NB4 (cell line): ENCODE data around the gene PKIG.
"Not testable (repeated sequence)": the region's sequence is repeated elsewhere in the genome, so short reads cannot be mapped to it uniquely, and the experiment has no call there.

Source experiments
- DNase-seq: peaks from one replicate; pipeline ENCODE4 v3.0.0; 2010; ENCODE audit warnings: low read depth
- H3K4me3 ChIP-seq: one replicate; pipeline ENCODE4 v1.5.1; 2011; ENCODE audit warnings: mild to moderate bottlenecking, low read depth, low read length, moderate library complexity
- MAX ChIP-seq: IDR thresholded peaks from 2 replicates; pipeline ENCODE4 v1.6.1; 2011; ENCODE audit warnings: low read depth, low read length
- MYC ChIP-seq: IDR thresholded peaks from 2 replicates; pipeline ENCODE4 v1.6.1; 2011; ENCODE audit warnings: low read depth, low read length
- POLR2A ChIP-seq: IDR thresholded peaks from 2 replicates; pipeline ENCODE4 v1.6.1; 2011; ENCODE audit warnings: mild to moderate bottlenecking; ENCODE audit not compliant: insufficient read length; ENCODE audit errors: extremely low read depth
- TF ChIP-seq, protein P1 (sequence below): IDR thresholded peaks from one replicate; pipeline ENCODE4 v1.5.1; 2012; ENCODE audit warnings: low read depth, low read length

PKIG gene

DNA sequence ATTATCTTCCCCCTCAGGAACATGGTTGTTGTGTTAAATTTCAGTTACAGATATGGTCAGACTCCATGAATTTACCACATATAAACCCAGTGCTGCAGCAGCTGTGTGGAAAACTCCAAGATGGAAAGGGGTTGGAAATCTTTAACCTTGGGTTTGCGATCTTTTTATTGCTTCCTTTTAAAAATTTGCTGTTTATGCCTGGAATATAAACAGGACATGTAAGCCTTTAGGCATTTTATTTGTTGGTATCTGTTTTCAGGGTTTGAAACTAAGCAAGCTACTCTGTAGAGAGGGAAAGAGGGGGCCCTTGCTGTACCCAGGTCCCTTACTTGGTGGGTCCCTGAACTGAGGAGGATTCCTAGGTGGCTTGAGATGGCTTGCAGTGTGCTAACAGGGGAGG lies 778 bp downstream of the PKIG start:
- DNase-seq = no peak
- H3K4me3 ChIP-seq = no peak overlapping the region
- TF ChIP-seq MYC (no peak), POLR2A (no peak), MAX (no peak)
- TF ChIP-seq, protein P1, sequence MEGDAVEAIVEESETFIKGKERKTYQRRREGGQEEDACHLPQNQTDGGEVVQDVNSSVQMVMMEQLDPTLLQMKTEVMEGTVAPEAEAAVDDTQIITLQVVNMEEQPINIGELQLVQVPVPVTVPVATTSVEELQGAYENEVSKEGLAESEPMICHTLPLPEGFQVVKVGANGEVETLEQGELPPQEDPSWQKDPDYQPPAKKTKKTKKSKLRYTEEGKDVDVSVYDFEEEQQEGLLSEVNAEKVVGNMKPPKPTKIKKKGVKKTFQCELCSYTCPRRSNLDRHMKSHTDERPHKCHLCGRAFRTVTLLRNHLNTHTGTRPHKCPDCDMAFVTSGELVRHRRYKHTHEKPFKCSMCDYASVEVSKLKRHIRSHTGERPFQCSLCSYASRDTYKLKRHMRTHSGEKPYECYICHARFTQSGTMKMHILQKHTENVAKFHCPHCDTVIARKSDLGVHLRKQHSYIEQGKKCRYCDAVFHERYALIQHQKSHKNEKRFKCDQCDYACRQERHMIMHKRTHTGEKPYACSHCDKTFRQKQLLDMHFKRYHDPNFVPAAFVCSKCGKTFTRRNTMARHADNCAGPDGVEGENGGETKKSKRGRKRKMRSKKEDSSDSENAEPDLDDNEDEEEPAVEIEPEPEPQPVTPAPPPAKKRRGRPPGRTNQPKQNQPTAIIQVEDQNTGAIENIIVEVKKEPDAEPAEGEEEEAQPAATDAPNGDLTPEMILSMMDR = no peak

DNA sequence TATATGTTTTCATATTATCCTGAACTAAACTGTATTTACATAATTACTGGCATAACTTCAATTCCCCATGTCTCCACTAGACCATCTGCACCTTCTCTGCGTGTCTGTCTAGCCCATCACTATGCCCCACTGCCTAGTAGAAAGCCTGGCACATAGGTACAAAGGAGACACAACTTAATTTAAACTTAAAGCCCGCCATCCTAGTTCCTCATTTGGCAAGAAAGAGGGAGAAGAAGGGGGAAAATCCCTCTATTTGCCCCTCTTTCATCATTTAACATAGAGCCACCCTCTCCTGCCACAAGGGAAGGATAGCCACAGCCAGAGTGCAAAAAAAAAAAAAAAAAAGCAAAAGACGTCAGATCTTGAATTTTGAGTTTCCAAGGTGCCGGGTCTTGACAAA lies 1.8 kb downstream of the PKIG start:
- TF ChIP-seq MAX (no peak), POLR2A (no peak), MYC (no peak)
- TF ChIP-seq, protein P1 = no peak
- no peak for DNase-seq
- no peak overlapping the region for H3K4me3 ChIP-seq

DNA sequence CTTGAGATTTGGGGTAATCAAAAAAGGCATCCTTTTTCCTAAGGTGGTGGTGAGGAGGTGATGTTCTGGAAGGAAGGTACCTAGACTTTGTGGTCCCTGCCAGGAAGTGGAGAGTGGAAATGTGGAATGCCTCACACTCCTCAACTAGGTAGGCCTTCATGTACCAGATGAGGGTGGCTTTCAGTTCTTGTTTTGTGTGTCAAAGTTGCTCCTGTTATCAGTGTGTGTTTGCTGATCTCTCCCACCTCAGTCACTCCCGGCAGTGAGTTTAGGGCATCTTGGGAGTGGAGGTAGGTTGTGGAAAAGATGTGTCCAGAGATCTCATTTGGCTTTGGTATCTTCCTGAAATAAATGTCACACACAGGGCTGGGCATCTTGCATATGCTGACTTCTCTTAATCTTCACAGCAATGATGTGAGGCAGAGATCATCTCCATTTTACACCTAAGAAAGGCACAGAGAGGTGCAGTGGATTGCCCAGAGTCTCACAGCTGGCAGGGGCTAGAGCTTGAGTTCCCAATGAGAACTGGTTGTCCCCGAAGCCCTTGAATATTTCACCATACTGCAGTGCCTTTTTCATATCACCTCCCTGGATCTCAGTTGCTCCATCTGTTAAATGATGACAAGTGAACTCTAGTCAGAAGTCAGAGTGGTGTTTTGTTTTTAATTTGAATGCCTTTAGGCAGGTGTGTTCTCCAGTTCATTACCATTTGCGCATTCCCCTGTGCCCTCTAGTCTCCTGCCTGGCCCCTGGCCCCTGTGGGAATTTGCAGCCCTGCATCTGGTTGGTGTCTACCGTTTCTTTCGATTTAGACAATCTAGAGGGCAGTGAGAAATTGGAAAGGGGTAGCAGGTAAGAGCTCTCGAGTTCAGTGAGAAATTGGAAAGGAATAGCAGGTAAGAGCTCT lies 2.9 kb downstream of the PKIG start:
- DNase-seq = no peak
- H3K4me3 ChIP-seq = no peak overlapping the region
- TF ChIP-seq MAX (no peak), POLR2A (no peak), MYC (no peak)
- TF ChIP-seq, protein P1 = no peak

GRCh38 chr20:44586289-44586911 lies 4.0 kb downstream of the PKIG start:
- no peak overlapping the region for H3K4me3 ChIP-seq
- peak; percentile 98 for DNase-seq
- TF ChIP-seq POLR2A = no peak
- TF ChIP-seq MYC = peak; percentile 40; the same call in 1 of the 2 replicates
- TF ChIP-seq, protein P1 = no peak
- TF ChIP-seq MAX = peak; percentile 74

- TF ChIP-seq, protein P1 = no peak
- TF ChIP-seq POLR2A = no peak
- TF ChIP-seq MYC = no peak
- TF ChIP-seq MAX = no peak
- no peak for DNase-seq
- no peak overlapping the region for H3K4me3 ChIP-seq
These were observed 4.9 kb downstream of the PKIG start for GRCh38 chr20:44587035-44587980.

DNA sequence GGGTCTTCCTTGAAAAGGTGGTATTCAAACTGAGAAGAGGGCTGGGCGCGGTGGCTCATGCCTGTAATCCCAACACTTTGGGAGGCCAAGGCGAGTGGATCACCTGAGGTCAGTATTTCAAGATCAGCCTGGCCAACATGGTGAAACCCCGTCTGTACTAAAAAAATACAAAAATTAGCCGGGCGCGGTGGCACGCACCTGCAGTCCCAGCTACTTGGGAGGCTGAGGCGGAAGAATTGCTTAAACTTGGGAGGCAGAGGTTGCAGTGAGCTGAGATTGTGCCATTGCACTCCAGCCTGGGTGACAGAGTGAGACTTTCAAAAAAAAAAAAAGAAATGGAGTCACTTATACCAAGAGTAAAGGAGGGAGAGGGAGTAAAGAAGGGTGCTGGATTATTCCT lies 5.9 kb downstream of the PKIG start:
- not testable (repeated sequence) for H3K4me3 ChIP-seq, DNase-seq
